Activated CD4-positive, alpha-beta memory T cell treated with anti-CD3 and anti-CD28 coated beads for 36 hours (primary cell): ENCODE data around the gene CES1. TPM values are rescaled to one million over a fixed set of nuclear protein-coding genes. Genes with fewer than 3 reads are reported as not detected.
"Not testable (repeated sequence)": the region's sequence is repeated elsewhere in the genome, so short reads cannot be mapped to it uniquely, and the experiment has no call there.

Experiments
- CTCF ChIA-PET: fragments of 350-600 bp; sonication (Branson Sonifier 250); formaldehyde crosslinking; loops from one replicate; lab custom pipeline; 2021; ENCODE audit warnings: antibody characterized with exemption, inconsistent platforms; lab: Charles Lee
- POLR2A ChIA-PET: fragments of 350-600 bp; sonication (Branson Sonifier 250); formaldehyde crosslinking; loops from one replicate; lab custom pipeline; 2021; ENCODE audit warnings: antibody characterized with exemption; lab: Charles Lee
- DNase-seq: peaks from one replicate; pipeline ENCODE4 v3.0.0-alpha.2; 2020
- H3K27ac Mint-ChIP-seq: one replicate; pipeline ENCODE4 v1.8.0; 2021; ENCODE audit warnings: mixed read lengths
- H3K27me3 Mint-ChIP-seq: one replicate; pipeline ENCODE4 v1.8.0; 2021; ENCODE audit warnings: mixed read lengths
- H3K36me3 Mint-ChIP-seq: one replicate; pipeline ENCODE4 v1.8.0; 2021; ENCODE audit warnings: mixed read lengths
- H3K4me1 Mint-ChIP-seq: one replicate; pipeline ENCODE4 v1.8.0; 2021; ENCODE audit warnings: low read depth, mixed read lengths
- H3K4me3 Mint-ChIP-seq: one replicate; pipeline ENCODE4 v1.8.0; 2021; ENCODE audit warnings: mild to moderate bottlenecking, mixed read lengths
- H3K9me3 Mint-ChIP-seq: one replicate; pipeline ENCODE4 v1.8.0; 2021; ENCODE audit warnings: mixed read lengths
- intact Hi-C: fragments of 100-400 bp; cut with micrococcal nuclease; formaldehyde crosslinking; loops from one replicate; pipeline ENCODE4 v1.15.1; 2023
- total RNA-seq, 2 experiments: library from RNA; stranded (reverse); gene quantifications; one replicate each; pipeline ENCODE4 v1.2.3, GENCODE V29; 2021

Gene CES1
- total RNA-seq, 2 experiments from 2014 or later = 0.63 TPM; not detected in 1

DNA sequence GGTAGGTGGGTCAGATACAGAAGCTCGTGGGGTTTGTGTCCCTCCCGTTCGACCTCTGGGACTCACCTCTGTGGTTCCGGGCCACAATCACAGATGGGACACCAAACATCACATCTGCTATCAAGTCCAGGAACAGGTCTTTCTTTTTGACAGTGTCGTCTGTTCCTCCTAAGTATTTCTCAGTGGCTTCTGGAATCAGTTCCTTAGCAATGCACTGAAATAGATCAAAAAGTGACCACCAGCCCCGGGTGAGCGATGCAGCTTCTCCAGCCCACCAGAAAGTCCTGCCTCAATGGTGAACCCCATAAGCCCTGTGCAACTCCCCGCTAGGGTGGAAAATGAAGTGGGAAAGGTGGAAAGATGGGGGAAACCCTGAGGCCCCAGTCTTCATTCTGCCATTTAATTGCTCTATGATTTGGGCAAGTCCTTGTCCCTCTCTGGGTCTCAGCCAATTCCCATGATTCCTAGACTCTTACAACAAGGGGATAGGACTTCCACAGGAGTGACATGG is 22.4 kb downstream of the CES1 start:
- ChIA-PET CTCF (no interaction called here), POLR2A (no interaction called here)
- Mint-ChIP-seq H3K36me3 (no peaks in the 10 kb centered on the region), H3K4me3 (no peak overlapping the region), H3K9me3 (no peaks in the 10 kb centered on the region), H3K4me1 (no peaks in the 10 kb centered on the region), H3K27me3 (peaks cover 5% of the 10 kb centered on the region), H3K27ac (no peak overlapping the region)
- no peak for DNase-seq
- intact Hi-C loops = no loop called here

DNA sequence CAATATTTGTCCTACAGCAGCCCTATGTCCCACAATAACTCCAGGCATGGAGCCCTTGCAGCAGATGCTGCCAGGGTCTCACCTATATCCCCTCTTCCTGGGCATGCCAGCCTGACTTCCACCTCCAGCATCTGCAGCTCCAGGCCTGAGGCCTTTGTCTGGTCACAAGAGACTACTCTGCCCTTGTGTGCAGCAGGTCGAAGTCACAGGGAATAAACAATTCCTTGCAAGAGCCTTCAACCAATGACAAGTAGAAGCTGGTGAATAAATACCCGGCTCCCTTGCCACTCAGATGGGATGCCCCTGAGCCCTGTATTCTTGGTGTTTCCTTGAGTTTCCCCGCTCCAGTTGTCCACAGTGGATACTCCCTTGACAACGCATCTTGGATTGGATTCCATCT is 23.0 kb downstream of the CES1 start:
- no peak overlapping the region for H3K4me3 Mint-ChIP-seq
- no peaks in the 10 kb centered on the region for H3K9me3 Mint-ChIP-seq
- peaks cover 5% of the 10 kb centered on the region for H3K27me3 Mint-ChIP-seq
- no peaks in the 10 kb centered on the region for H3K4me1 Mint-ChIP-seq
- intact Hi-C loops = no loop called here
- H3K36me3 Mint-ChIP-seq = no peaks in the 10 kb centered on the region
- no peak overlapping the region for H3K27ac Mint-ChIP-seq
- no peak for DNase-seq
- CTCF ChIA-PET = no interaction called here
- POLR2A ChIA-PET = no interaction called here

DNA sequence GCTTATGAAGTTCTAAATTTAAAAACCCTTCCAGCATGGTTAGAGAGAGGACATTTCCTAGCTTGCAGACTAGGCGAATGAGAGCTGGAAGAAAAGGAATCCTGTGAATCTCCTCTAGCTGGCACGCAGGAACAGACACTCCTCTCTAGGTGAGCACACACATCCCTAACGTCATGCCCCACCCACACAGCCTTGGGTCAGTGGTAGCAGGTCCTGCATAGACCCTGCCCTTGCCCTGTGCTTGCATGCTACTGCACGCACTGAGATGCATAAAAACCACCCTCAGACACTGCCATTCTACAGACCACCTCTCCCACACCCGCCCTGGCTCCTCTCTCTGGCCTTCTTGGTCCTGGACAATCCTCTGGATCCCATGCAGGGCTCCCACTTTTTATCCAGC is 23.5 kb downstream of the CES1 start:
- no peaks in the 10 kb centered on the region for H3K4me1 Mint-ChIP-seq
- H3K36me3 Mint-ChIP-seq = no peaks in the 10 kb centered on the region
- no peak overlapping the region for H3K4me3 Mint-ChIP-seq
- ChIA-PET CTCF (no interaction called here), POLR2A (no interaction called here)
- peaks cover 5% of the 10 kb centered on the region for H3K27me3 Mint-ChIP-seq
- intact Hi-C loops = no loop called here
- DNase-seq = no peak
- no peaks in the 10 kb centered on the region for H3K9me3 Mint-ChIP-seq
- no peak overlapping the region for H3K27ac Mint-ChIP-seq

DNA sequence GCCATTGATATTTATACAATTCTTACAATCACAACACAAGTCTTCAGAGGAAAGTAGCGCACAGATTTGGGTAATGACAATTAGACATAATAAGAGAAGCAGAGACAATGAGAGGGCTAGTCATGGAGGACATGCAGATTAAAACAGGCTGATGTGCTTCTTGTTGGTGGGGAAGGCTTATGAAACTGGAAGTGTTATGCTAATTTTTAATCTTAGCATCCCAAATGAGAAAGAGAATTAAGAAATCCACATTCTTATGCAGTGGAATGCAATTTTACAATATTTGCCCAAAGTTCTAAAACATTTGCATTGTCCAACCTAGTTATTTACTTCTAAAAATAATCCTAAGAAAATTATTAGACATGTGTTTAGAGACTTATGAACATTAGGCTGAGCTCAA is 24.6 kb downstream of the CES1 start:
- POLR2A ChIA-PET, H3K36me3 Mint-ChIP-seq, H3K27me3 Mint-ChIP-seq, intact Hi-C loops, H3K27ac Mint-ChIP-seq, H3K4me3 Mint-ChIP-seq, CTCF ChIA-PET, H3K4me1 Mint-ChIP-seq, H3K9me3 Mint-ChIP-seq, DNase-seq: not testable (repeated sequence)

- H3K9me3 Mint-ChIP-seq, H3K36me3 Mint-ChIP-seq, H3K27me3 Mint-ChIP-seq, H3K4me1 Mint-ChIP-seq, POLR2A ChIA-PET, CTCF ChIA-PET, DNase-seq, intact Hi-C loops, H3K27ac Mint-ChIP-seq, H3K4me3 Mint-ChIP-seq: not testable (repeated sequence)
These were observed 27.8 kb downstream of the CES1 start for GRCh38 chr16:55805104-55805503.

- H3K27me3 Mint-ChIP-seq, H3K27ac Mint-ChIP-seq, POLR2A ChIA-PET, CTCF ChIA-PET, H3K4me1 Mint-ChIP-seq, DNase-seq, H3K4me3 Mint-ChIP-seq, intact Hi-C loops, H3K36me3 Mint-ChIP-seq, H3K9me3 Mint-ChIP-seq: not testable (repeated sequence)
These were observed 29.2 kb downstream of the CES1 start for GRCh38 chr16:55803681-55804080.

- POLR2A ChIA-PET, H3K27me3 Mint-ChIP-seq, H3K4me1 Mint-ChIP-seq, DNase-seq, H3K36me3 Mint-ChIP-seq, H3K9me3 Mint-ChIP-seq, H3K4me3 Mint-ChIP-seq, intact Hi-C loops, H3K27ac Mint-ChIP-seq, CTCF ChIA-PET: not testable (repeated sequence)
These were observed 39.9 kb downstream of the CES1 start for GRCh38 chr16:55792934-55793374.

DNA sequence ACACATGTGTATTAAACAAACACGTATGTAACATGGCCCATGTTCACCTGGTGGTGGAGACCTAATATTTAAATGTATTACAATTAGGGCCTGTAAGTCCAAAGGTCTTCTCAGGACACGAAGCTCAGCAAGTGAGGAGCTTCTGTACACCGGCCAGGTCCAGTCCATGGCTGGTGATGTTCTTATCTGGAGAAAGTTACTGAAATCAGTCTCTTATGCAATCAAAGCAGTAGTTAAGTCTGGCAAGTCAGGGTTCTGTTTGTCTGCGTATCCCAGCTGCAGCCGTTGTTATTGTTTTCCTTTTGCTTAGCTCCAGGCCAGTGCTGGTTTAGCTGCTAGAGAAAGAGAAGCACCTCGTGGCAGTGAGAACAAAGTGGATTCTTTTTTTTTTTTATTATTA is 41.4 kb downstream of the CES1 start:
- H3K4me1 Mint-ChIP-seq, POLR2A ChIA-PET, intact Hi-C loops, H3K4me3 Mint-ChIP-seq, H3K36me3 Mint-ChIP-seq, H3K9me3 Mint-ChIP-seq, H3K27me3 Mint-ChIP-seq, H3K27ac Mint-ChIP-seq, CTCF ChIA-PET, DNase-seq: not testable (repeated sequence)

GRCh38 chr16:55790240-55790639 is 42.7 kb downstream of the CES1 start:
- POLR2A ChIA-PET, H3K4me3 Mint-ChIP-seq, intact Hi-C loops, H3K4me1 Mint-ChIP-seq, H3K27me3 Mint-ChIP-seq, DNase-seq, H3K9me3 Mint-ChIP-seq, H3K27ac Mint-ChIP-seq, CTCF ChIA-PET, H3K36me3 Mint-ChIP-seq: not testable (repeated sequence)

- H3K36me3 Mint-ChIP-seq, POLR2A ChIA-PET, H3K27ac Mint-ChIP-seq, DNase-seq, CTCF ChIA-PET, H3K9me3 Mint-ChIP-seq, H3K4me3 Mint-ChIP-seq, intact Hi-C loops, H3K4me1 Mint-ChIP-seq: not testable (repeated sequence)
- peaks cover 16% of the 10 kb centered on the region for H3K27me3 Mint-ChIP-seq
These were observed 50.2 kb downstream of the CES1 start for GRCh38 chr16:55782793-55783091.

- H3K36me3 Mint-ChIP-seq, POLR2A ChIA-PET, H3K27ac Mint-ChIP-seq, DNase-seq, intact Hi-C loops, H3K4me3 Mint-ChIP-seq, H3K4me1 Mint-ChIP-seq, CTCF ChIA-PET, H3K9me3 Mint-ChIP-seq: not testable (repeated sequence)
- H3K27me3 Mint-ChIP-seq = peaks cover 16% of the 10 kb centered on the region
These were observed 50.7 kb downstream of the CES1 start for GRCh38 chr16:55782091-55782792.

GRCh38 chr16:55781456-55781855 is 51.4 kb downstream of the CES1 start:
- POLR2A ChIA-PET, intact Hi-C loops, H3K27ac Mint-ChIP-seq, H3K9me3 Mint-ChIP-seq, H3K4me1 Mint-ChIP-seq, CTCF ChIA-PET, DNase-seq, H3K4me3 Mint-ChIP-seq, H3K36me3 Mint-ChIP-seq: not testable (repeated sequence)
- peaks cover 18% of the 10 kb centered on the region for H3K27me3 Mint-ChIP-seq

GRCh38 chr16:55780095-55780407 is 52.8 kb downstream of the CES1 start:
- H3K36me3 Mint-ChIP-seq, intact Hi-C loops, POLR2A ChIA-PET, CTCF ChIA-PET, DNase-seq, H3K4me3 Mint-ChIP-seq, H3K4me1 Mint-ChIP-seq, H3K9me3 Mint-ChIP-seq, H3K27ac Mint-ChIP-seq: not testable (repeated sequence)
- peaks cover 22% of the 10 kb centered on the region for H3K27me3 Mint-ChIP-seq
